Measurements from ENCODE around the gene QSOX1.

Gene QSOX1

GRCh38 chr1:180218806-180219765 lies 64.4 kb downstream of the QSOX1 start:
- DNase-seq, result no peak

- DNase-seq, result no peak
These were observed 65.1 kb downstream of the QSOX1 start for GRCh38 chr1:180219776-180220175.

DNA sequence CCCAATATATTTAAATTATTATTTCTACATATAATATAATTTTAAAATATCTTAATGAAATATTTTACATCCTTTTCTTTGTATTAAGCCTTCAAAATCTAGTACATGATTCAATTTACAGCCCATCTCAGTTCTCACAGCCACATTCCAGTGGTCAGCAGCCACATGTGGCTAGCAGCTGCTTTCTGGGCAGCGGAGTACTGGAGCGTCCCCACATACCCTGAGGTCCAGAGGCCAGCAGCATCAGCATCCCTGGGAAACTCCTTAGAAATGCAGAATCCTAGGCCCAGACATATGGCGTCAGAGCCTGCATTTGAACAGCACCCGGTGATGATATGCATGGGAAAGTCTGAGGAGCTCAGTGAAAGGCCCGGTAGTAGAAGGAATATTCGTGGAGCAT lies 66.8 kb downstream of the QSOX1 start:
- DNase-seq, result no peak

DNA sequence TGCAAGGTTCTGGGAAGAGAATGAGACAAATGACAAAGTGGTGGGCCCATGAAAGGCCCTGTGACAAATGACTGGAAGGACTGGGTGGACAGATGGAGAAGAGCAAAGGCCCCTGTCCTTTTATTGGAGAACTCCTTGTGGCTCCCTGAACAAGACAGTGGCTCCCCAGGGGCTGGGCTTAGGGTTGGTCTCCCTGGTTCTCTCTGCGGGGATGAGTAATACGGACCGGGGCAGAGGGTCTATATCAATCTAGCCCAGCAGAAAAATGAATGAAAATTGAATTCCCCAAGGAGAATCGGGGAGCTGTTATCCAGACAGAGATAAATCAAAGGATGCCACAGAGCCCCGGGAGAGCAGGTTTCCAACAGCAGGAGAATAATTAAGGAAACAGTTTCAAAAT lies 70.2 kb downstream of the QSOX1 start:
- no peak for DNase-seq

GRCh38 chr1:180225403-180225802 lies 70.7 kb downstream of the QSOX1 start:
- no peak for DNase-seq

DNA sequence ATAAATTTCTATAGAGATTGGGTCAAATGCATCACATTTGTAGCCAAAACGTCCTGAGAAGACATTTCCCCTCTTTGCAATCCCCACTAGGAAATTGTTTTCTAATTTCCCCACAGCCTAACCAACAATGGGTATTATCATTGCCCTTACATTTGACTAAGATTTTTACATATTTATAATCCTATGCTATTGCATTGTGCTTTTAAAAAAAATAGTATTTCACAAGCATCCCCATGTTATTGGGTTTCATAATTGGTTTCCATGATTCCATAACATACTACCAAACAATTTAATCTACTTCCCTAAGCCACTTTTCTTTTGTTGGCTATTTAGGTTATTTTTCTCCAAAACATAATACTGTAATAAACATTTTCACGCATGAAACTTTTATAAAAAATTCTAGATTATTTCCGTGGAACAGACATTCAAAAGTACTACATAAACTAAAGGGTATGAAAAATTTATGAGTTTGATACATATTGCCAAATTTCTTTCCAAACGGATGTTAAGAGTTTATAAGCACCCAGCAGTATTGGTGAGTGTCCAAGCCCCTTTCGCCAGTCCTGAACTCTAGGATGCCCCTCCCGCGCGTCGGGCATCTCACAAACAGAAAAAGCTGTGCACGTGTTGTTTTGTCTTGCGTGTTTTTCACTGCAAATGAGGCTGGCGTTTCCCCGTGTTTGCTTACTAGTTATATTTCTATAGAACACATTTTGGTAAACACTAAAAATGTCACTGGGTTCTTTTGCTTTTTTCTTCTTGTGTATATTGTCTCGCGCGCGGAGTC lies 73.4 kb downstream of the QSOX1 start:
- DNase-seq, result no peak

- peak; percentile 24 for DNase-seq
These were observed 74.2 kb downstream of the QSOX1 start for GRCh38 chr1:180228648-180229482.

DNA sequence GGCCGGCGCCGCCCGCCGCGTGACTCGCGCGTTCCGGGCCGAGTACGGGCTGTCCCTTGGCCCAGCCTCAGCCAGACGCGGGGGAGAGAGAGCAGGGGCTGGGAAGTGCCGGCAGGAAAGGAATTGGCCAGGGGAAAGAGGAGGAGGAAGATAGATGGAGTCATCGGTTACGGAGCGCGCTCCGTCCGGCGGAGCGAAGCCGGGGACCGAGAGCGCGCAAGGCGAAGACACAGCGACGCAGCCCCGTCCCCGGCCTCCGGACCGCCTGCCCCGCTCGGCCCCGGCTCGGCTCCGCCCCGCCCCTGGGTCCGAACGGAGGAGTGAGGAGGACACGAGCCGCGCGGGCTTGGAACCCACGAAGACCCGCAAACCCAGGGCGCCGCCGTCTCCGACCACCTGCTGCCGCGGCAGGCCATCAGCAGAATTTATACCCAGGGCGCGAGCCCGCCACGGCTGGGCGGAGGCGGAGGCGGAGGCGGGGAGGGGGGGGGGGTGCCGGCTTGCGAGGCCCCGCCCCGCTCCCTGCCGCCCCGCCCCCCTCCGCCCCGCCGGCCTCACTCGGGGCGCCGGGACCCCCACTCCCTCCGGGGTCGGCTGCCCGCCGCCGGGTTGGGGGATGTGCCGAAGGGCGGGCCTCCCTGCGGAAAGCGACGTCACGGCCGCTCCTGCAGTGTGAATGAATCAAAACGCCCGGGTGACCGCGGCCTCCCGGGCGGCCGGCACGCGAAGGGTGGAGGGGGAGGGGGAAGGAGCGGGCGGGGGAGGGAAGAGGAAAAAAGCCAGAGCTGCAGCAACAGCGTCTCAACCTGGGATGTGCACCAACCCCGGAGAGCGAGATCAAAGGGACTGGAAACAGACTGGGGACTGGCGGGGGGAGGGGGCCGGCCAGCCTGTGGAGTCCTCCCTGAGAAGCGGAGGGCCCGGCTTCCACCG lies 75.1 kb downstream of the QSOX1 start, which contains the start of gene LHX4:
Gene LHX4 (plus strand): TSS at position 782 of the 933 bp plus-strand sequence. CDS start 266 bp downstream, outside the sequence.
- DNase-seq, result no peak

DNA sequence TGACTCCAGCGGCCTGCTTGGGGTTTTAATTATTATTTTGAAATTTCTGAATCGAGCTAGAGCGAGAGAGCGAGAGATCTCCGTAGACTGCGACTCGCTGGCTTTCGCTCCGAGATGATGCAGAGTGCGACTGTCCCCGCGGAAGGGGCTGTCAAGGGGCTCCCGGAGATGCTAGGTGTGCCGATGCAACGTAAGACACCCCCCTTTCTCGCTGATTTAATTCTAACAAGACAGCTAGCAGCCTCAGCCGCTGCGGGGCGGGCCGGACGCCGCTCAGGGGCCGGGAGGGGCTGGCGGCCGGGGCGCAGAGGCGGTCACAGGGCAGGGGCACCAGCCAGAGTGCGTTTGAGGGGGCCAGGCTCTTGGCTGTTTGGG lies 75.7 kb downstream of the QSOX1 start:
- no peak for DNase-seq

- DNase-seq, result no peak
These were observed 76.3 kb downstream of the QSOX1 start for GRCh38 chr1:180230791-180231505.

DNA sequence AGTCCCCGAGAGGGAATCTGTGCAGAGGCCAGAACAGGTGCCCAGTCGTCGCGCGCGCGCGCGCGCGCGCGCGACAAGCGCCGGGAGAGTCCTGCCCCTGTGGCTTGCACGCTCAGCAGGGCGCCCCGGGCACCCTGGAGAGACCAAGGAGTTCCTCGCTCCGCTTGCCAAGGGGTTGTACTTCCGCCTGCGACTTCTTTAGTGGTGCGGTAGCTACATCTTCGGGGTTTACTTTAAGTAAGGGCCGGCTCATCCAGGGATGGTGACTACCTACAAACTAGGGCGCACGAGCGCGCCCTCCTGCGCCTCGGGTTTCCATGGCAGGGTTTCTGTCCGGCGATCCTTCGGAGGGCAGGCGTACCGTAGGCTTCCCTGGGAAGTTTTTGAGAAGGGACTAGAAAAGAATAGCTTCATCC lies 76.8 kb downstream of the QSOX1 start:
- no peak for DNase-seq

GRCh38 chr1:180231936-180232335 lies 77.3 kb downstream of the QSOX1 start:
- DNase-seq, result no peak

DNA sequence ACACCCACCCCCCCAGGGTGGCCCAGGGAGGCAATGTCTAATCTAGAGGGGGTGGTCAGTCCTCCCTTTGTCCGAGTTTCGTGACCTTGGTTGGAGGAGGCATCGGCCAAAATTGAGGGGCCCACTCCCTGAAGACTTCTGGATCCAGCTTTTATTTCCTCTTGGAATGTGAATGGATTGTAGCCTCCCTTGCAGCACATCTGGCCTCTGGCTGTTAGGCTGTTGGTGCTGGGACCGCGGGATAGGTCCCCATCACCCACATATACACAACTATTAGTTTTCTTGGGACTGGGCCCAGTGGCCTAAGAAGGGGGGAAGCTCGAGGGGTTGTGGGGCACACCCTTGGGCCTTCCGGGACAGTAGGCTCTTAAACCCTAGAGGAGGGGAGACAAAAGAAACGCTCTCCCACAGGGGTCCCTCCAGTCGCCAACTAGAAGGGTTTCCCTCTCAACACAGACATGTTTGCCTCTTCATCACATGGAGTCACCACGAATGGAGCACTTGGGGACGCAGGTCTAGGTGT lies 77.9 kb downstream of the QSOX1 start:
- no peak for DNase-seq

DNA sequence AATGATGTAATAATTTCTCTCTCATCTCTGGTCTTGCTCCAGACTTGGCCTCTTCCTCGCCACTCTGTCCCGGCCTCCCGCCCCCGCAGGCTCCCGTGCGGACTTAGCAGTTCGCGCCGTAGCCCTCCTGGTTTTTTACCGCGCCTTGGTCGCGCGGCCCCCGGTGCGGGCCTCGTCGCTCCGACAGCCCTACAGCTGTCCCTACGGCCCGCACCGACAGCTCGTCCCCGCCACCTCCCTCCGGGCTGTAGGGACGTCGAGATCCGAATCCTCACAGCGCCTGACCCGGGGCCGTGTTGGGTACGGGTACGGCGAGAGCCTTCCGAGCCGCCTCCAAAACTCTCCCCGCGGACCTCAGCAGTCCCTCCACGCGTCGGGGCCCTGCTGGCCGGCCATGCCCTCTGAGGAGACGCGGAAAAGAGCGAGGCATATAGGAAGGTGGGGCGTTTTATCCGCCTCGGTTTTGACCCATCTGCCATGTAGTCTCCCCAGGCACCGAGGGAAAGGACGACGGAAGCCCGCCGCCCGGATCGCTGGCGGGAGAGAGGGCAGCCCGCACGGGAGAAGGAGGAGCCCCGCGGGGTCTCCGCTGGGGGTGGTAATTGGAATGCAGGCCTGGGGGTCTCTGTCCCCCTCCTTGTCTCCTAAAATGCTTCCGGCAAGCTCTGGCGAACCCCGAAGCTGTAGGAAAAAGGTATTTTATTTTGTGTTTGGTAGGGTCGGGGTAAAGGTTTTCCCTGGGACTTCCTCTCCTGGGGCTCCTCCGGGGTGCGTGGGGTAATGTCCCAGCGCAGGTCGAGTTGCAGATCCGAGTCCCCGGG lies 78.7 kb downstream of the QSOX1 start:
- no peak for DNase-seq

GRCh38 chr1:180234369-180235076 lies 79.9 kb downstream of the QSOX1 start:
- DNase-seq, result no peak

DNA sequence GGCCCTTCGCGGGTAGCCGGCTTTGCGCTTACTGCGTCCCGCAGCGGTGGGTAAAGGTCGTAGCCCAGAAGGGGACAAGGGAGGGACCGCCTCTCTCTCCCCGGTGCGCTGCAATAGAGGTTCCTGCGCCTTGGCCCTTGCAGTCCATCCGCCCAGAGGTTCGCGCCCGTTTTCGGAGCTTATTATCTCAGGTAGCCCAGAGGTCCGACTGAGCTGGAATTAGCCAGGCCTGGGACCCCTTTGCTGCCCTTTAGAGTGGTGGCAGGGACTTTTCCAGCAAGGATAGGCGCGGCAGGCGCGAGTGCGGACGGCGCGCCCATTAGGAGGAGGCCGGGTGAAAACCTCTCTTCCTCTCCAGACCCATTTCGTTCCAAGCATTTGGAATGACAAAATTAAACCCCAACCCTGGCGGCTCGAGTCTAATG lies 80.4 kb downstream of the QSOX1 start:
- no peak for DNase-seq

GRCh38 chr1:180235502-180236239 lies 81.0 kb downstream of the QSOX1 start:
- no peak for DNase-seq
